ENCODE data around the gene DYNC1LI2.
"Not testable (repeated sequence)": the region's sequence is repeated elsewhere in the genome, so short reads cannot be mapped to it uniquely, and the experiment has no call there.

The DYNC1LI2 gene

DNA sequence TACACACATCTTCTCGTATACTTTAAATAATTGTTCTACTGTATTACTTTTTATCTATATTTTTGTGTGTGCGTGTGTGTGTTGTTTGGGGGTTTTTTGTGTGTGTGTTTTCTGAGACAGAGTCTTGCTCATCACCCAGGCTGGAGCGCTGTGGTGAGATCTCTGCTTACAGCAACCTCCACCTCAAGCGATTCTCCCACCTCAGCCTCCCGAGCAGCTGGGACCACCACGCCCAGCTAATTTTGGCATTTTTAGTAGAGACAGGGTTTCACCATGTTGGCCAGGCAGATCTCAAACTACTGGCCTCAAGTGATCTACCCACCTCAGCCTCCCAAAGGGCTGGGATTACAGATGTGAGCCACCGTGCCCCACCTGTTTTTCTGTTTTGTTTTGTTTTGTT lies 53.4 kb downstream of the DYNC1LI2 start:
- in situ Hi-C loops (cut with MboI; ENCODE audit: low sequenced_read_pairs): no loop called here

DNA sequence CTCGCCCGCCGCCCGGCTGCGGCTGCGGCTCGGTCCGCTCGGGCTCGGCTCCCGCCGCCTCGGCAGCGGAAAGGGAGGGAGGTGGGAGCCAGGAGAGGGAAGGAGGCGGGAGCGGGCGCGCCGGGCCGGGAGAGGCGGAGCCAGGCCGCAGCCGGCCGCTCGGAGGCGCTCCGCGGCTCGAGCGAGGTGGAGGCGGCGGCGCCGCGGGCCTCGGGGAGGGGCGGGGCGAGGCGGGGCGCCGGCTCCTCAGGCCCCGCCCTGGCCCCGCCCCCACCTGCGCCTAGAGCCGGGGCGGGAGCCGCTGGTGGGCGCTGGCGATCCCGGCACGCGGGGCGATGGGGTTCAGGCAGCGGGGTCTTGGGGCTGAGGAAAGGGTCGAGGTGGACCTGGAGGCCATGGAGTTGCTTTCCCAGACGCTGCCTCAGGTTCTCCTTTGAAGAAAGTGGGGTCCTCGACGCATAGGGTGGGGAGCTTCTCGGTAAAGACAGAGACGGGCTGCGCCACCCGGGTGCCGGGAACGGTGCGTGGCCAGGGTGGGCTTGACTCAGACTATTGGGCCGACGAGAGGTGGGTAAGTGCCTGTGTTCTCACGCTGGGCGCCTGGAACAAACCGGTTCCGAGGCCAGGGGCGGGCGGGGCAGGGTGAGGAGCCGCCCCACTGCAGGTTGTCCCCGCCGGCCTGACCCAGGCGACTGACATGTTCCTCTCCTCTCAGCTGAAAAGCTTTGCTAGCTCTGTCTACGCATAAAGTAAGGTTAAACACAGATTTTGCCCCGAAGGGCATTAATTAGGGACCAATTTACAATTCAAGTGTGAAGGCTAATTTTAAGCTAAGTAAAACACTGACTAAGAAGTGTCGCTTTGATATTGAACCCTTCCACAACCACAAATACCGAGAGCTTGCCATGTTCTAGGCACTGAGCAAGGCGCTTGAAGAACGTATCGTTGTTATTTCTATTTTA lies 54.5 kb downstream of the DYNC1LI2 start, which contains the start of gene CMTM4:
Gene CMTM4 (minus strand): TSS at position 75 of the 962 bp plus-strand sequence. CDS start 218 bp downstream, outside the sequence.
- in situ Hi-C loops (cut with MboI; ENCODE audit: low sequenced_read_pairs): no loop called here

DNA sequence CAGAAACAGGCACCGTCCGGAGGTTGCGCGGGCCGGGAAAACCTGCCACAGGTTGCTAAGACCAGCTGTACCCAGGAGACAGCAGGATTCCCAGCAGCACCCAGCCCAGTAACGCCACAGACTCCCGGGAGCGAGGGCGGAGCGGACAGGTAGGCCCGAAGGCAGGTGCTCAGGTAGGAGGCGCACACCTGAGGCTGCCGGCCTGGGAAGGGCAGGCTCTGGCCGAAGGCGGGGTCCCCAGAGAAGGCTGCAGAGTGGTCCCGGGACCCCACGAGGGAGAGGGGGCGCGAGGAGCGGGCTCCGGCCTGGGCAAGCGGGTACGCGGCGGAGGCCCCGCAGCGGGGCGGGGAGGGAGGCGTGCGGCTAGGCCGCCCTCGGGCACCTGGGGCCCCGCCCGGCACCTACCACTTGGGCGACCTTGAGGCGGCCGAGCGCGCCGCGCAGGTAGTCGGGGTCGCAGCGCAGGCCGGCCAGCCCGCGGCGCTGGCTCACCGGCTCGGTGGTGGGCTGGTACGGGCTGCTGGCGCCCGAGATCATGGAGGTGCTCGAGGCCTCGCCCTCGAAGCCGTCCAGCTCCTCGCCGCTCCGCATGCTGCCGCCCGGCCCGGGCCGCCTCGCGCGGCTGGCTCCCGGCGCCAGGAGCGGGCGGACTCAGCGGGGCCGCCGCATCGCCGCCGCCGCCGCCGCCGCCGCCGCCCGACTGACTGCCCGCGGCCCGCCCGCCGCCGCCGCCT lies 55.3 kb downstream of the DYNC1LI2 start:
- in situ Hi-C loops (cut with MboI; ENCODE audit: low sequenced_read_pairs): no loop called here

DNA sequence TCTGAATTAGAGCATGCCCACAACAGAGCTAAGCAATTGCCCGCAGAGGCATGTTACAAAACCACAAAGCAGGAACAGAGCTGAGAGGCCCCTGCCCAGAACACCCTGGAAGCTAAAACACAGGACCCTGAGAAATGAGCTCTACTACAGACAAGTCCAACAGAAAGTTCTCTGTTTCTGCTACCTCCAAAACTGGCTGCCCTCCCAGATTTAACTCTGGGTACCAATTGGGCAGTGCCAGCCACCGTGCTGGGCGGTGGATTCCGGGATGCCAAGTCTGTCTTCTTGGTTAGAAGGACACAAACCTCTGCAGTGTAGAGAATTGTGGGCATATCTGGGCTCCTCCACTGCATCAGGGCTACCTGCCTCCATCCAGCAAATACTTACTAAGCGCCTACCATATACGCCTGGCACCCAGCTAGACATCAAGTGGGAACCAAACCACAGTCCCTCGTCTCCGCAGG lies 55.9 kb downstream of the DYNC1LI2 start:
- in situ Hi-C loops (cut with MboI; ENCODE audit: low sequenced_read_pairs): no loop called here

DNA sequence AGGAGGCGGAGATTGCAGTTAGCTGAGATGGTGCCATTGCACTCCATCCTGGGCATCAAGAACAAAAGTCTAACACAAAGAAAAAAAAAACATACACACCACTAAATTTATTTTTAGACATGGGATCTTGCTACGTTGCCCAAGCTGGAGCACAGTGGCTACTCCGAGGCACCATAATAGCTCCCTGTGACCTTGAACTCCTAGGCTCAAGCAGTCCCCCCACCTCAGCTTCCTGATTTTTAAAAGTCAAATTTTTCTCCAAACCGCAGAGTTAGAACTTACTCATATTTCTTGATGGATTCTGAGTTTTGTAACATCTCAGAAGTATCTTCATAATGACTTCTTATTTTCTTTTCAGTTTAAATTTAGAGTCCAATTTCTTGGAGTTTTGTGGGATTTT lies 58.3 kb downstream of the DYNC1LI2 start:
- in situ Hi-C loops (cut with MboI; ENCODE audit: low sequenced_read_pairs): no loop called here

DNA sequence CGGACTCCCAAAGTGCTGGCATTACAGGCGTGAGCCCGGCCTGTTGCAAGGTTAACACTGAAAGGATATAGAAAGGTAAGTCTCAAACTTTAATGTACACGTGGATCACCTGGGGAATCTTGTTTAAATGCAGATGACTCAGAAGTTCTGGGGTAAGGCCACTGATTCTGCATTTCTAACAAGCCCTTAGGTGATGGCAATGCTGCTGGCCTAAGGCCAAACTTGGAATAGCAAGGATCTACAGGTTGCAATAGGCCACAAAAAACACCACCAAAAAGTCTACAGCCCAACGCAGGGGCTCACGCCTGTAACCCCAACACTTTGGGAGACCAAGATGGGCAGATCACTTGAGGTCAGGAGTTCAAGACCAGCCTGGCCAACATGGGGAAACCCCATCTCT lies 59.1 kb downstream of the DYNC1LI2 start:
- in situ Hi-C loops (cut with MboI; ENCODE audit: low sequenced_read_pairs): no loop called here

DNA sequence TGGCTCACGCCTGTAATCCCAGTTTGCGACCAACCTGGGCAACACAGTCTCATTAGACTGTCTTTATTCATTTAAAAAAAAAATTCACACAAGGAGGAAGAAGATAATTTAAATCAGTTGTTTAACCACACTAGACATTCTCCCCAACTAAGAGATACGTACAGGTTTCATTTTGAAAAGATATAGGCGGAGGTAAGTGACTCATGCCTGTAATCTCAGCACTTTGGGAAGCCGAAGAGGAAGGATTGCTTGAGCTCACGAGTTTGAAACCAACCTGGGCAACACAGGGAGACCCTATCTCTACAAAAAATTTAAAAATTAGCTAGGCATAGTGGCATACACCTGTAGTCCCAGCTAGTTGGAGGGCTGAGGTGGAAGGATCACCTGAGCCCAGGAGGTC lies 60.2 kb downstream of the DYNC1LI2 start:
- in situ Hi-C loops (cut with MboI; ENCODE audit: low sequenced_read_pairs): no loop called here

DNA sequence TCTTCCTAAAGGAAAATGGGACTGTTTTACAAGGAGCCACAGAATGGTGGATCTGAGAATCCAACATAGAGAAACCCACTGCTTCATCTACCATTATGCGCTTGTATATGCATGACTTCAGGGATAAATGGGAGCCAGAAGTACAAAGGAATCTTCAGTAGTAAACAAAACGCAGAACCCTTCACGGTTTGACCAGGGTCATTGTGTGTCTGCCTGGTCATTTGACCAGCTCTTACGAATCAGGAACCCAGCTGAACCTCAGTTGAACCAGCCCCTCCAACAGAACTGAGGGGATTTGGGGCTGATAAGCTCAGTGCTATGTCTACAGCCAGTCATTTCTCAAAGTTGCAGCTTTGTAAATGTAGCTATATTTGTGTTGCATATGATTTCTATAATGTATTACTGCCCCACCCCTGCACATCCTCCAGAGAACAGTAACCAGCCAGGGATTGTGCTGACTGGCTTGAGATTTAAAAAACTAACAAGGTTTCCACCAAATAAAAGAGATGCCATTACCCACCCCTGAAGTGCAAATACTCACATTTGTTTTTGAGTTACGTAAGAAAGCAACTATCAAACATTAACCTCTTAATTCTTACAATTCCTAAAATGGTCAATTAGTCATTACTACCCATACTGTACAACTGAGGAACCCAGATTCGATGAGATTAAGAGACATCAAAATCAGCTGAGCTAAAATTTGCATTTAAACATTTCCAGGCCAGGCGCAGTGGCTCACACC lies 61.1 kb downstream of the DYNC1LI2 start:
- in situ Hi-C loops (cut with MboI; ENCODE audit: low sequenced_read_pairs): no loop called here

DNA sequence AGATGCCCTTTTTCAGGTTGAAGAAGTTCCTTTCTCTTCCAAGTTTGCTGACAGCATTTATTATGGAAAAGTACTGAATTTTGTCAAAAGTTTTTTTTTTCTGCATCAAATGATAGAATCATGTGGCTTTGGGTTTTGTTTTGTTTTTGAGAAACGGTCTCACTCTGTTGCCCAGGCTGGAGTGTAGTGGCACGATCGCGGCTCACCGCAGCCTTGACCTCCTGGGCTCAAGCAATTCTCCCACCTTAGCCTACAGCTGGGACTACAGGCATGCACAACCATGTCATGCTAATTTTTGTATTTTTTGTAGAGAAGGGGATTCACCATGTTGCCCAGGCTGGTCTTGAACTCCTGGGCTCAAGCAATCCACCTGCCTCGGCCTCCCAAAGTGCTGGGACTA lies 62.1 kb downstream of the DYNC1LI2 start:
- in situ Hi-C loops (cut with MboI; ENCODE audit: low sequenced_read_pairs): no loop called here

DNA sequence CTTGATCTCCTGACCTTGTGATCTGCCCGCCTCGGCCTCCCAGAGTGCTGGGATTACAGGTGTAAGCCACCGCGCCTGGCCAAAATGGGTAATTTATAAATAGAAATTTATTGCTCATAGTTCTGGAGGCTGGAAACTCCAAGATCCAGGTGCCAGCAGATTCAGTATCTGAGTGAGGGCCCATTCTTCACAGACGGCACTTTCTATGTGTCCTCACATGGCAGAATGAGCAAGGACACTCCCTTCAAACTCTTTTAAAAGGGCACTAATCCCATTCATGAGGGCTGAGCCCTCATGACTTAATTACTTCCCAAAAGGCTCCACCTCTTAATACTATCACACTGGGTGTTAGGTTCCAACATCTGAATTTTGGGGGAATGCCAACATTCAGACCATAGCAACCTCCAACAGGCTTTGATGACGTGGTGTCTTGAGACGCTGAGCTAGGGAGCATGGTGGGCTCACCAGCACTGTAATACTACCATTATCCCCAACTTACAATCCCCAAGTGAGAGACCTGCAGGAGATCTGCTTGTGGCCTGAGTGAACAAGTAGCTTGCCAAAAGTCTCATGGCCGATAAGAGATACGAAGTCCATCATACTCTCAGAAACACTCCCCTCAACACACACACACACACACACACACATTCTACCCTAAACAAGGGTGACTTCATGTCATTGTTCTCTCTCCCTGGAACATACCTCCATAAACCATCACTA lies 63.3 kb downstream of the DYNC1LI2 start:
- in situ Hi-C loops (cut with MboI; ENCODE audit: low sequenced_read_pairs): no loop called here

DNA sequence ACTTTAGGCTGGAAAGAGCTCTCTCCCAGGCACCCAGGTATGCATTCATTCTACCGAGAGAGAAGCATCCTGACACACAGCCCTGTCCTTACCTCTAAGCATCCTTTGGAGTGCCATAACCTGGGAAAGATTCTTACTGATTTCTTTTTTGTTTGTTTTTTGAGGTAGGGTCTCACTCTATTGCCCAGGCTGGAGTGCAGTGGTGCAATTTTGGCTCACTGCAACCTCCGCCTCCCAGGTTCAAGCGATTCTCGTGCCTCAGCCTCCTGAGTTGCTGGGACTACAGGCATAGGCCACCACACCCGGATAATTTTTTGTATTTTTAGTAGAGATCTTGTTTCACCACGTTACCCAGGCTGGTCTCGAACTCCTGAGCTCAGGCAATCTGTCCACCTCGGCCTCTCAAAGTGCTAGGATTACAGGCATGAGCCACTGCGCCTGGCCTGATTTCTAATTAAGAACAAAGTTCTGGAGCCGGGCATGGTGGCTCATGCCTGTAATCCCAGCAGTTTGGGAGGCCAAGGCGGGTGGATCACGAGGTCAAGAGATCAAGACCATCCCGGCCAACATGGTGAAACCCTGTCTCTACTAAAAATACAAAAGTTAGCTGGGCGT lies 65.8 kb downstream of the DYNC1LI2 start:
- in situ Hi-C loops (cut with MboI; ENCODE audit: low sequenced_read_pairs): not testable (repeated sequence)

DNA sequence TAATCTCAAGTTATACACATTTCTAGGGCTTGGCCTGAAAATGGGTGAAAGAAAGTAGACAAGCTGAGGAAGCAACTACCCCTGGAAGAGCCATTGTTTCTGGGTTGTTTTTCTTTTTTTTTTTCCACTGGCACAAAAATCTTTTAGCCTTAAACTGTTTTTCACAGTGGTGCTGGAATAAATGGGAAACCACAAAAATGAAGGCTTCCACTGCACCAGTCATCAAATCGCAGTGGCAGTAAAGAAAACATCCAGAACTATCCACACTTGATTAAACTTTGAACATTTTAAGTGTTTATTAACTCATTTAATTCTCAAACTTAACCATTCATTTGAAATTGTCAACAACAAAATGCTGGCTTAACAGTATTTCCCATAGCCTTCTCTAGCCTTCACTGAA lies 69.1 kb downstream of the DYNC1LI2 start:
- in situ Hi-C loops (cut with MboI; ENCODE audit: low sequenced_read_pairs): no loop called here

DNA sequence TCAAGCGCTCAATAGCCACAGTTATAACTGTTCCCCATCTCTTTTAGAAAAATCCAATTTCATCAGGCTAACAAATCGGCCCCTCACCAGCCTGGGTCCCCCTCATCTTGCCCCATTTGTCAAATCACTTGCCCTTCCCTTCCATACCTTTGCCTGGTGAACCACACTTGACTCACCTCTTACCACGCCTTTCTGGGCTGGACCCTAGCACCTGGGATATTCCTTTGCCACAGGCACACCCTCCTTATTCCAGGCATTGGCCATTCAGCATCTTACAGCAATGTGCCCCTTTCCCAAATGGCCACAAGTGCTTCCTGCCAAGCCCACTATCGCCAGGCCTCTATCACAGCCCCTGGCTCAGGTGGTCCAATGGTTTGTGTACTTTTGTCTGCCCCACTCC lies 69.7 kb downstream of the DYNC1LI2 start:
- in situ Hi-C loops (cut with MboI; ENCODE audit: low sequenced_read_pairs): no loop called here

DNA sequence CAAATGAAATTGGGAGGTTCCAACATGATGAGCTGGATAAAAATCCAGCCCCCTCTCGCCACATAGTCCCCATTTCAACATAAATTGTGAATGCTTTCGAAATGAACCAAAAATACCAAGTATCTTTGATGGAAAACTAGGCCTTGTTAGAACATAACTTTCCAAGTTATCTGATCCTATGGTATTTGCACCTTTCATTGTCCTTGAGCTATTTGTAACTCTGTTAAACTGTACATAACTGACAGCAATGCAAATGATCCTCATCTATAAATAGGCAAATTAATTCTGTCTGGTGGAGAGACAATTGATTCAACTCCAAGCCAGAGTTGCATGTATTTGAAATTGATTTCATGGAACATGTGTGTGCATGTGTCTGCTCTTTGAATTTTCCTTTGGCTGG lies 73.1 kb downstream of the DYNC1LI2 start:
- in situ Hi-C loops (cut with MboI; ENCODE audit: low sequenced_read_pairs): no loop called here

DNA sequence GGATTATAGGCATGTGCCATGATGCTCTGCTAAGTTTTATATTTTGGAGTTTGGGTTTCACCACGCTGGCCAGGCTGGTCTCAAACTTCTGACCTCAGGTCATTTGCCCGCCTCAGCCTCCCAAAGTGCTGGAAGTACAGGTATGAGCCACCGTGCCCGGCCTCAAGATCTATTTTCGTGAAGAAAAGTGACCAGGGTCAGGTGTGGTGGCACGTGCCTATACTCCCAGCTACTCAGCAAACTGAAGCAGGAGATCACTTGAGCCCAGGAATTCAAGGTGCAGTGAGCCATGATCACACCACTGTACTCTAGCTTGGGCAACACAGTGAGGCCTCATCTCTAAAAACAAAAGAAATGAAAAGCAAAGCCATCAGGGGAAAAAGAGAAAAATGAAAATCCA lies 73.6 kb downstream of the DYNC1LI2 start:
- in situ Hi-C loops (cut with MboI; ENCODE audit: low sequenced_read_pairs): no loop called here

DNA sequence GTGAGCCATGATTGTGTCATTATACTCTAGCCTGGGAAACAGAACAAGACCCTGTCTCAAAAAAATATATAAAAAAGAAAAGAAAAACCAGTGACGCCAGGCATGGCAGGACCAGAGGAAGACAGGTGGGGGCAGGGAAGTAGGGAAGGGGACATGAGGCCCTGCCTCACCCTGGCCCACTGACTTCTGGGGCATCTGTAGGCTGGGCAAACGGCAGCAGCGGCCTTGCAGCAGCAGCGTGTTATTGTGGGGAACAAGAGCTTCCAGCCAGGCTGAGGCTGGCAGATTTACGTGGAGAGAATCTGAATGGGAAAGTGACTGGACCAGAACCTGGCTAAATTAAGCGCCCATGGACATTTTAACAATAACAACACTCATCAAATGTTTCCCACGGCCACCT lies 74.2 kb downstream of the DYNC1LI2 start:
- in situ Hi-C loops (cut with MboI; ENCODE audit: low sequenced_read_pairs): no loop called here

DNA sequence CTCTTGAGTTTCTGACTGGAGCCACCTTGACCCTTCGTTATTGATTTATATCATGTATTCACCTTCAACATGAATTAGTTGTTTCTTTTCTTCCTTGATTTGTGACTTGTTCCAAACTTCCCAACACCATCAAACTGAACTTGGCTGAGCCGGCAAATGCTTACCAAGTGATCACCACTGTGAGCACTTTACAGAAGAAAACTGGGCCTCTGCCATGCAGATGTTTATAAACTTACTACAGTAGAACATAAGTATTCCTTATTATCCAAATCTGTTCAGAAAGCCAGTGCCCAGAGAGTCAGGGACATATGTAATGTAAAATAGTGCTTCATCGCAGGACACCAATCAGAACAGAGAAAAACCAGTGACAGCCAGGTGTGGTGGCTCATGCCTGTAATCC lies 74.8 kb downstream of the DYNC1LI2 start:
- in situ Hi-C loops (cut with MboI; ENCODE audit: low sequenced_read_pairs): no loop called here

DNA sequence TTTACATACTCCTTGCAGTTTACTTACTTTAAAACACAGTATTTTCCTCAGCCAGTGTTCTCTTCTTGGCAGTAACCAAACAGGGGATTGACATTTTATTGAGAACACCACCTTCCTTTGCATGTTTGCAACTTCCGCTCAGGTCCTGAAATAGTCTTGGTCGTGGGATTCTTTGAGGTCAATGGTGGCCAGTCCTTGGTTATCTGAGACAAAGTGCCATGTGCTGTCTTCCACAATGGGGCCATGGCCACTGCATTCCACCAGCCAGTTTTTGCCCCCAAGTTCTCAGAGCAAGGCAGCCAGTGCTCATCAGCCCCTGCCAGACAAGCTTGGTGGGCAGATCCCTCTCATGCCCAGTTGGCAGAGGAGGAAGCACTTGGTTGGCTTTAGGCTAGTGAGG lies 77.7 kb downstream of the DYNC1LI2 start:
- in situ Hi-C loops (cut with MboI; ENCODE audit: low sequenced_read_pairs): no loop called here
